ENCODE data around the gene FAM187B.

The FAM187B gene

DNA sequence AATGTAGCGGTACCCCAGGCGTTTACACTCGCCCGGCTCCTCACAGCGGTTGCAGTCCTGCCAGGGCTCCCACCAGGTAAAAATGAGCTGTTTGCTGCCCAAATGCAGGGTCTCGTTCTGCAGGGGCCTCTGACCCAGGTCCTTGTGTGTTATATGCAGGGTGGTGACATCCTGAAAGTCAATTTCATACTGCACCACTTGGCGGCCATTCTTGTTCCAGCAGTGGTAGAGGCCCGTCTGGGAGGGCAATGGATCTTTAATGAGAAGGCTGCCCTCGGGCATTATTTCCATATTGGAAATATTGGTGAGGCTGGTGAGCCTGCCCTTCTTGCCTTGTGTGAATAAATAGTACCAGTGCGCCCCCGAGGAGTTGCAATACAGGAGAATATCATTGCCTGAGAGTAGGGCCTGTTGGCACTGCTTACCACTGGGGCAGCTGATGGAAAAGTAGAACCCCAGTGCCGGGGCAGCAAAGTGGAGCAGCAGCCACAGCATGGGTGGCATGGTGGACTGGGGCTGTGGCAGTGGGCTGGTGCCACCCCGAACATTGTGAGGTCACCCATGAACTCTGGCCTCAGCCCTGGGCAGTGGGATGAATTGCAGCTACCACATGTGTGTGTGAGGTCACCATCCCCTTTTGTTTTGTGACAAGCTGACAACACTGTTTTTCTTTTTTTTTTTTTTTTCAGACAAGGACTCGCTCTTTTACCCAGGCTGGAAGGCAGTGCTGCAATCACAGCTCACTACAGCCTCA lies at the start of gene FAM187B:
FAM187B (minus strand) TSS at position 563 of the 754 bp plus-strand sequence; CDS start at position 504, 59 bp downstream.
- DNase-seq, result no peak

DNA sequence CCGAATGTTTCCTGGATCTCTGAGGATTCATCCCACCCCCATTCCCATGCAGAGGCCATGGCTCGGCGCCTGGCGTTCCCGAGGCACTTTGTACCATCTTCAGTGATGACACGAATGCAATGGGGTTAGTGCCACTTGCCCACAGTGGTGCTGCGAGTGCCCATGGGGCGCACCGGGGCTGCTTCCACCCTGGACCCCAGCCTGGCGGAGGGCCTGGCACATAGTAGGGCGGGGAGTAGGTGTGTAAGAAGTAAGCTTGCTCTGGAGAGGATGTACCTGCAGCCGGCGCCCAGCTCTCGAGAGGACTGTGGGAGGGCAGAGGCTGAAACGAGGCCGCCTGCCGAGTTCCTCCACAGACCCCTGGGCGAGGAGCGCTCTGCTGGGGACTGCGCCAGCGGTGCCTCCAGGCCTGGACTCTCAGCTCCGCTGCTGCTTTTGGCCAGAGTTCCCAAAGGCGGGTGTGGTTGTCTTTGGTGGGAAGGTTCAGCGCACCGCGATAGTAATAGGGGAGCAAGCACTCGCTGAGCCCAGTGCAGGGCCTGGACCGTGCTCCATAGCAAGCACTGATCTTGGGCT lies 48.3 kb upstream of the FAM187B start:
- no peak for DNase-seq

DNA sequence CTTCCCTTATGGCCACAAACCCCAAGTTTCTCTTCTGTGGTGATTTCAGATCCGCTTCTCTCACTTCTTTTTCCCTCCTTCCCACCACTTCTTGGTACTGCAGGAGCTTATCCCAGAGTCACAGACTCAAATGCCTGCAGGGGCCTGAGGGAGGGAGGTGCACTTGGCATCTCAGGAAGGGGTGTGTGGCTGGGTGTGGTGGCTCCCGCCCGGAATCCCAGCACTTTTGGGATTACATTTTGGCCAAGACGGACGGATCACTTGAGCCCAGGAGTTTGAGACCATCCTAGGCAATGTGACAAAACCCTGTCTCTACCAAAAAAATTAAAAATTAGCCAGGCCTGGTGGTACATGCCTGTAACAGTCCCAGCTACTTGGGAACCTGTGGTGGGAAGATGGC lies 45.8 kb upstream of the FAM187B start:
- DNase-seq, result no peak

DNA sequence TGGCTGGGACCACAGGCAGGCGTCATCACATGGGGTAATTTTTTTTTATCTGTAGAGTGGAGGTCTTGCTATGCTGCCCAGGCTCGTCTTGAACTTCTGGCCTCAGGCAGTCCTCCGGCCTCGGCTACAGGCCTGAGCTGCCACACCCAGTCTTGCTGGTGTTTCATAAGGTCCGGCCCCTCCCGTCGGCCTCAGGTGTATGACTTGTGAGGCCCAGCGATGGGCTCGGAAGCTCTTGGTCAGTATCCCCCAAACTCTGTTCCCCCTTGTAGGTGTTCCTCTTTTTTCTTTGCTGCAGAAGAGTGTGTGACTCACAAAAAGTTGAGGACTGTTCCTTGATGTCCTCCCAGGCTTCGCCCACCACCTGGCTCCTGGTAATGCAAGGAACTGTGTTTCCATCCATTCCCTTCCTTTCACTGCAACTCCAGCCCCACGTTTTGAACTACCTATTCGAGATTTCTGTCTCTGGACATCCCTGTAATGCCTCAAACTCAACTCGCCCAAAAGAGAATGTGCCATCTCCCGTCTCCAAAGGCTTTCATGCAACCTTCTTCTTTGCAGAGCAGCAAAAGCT lies 45.2 kb upstream of the FAM187B start:
- no peak for DNase-seq

DNA sequence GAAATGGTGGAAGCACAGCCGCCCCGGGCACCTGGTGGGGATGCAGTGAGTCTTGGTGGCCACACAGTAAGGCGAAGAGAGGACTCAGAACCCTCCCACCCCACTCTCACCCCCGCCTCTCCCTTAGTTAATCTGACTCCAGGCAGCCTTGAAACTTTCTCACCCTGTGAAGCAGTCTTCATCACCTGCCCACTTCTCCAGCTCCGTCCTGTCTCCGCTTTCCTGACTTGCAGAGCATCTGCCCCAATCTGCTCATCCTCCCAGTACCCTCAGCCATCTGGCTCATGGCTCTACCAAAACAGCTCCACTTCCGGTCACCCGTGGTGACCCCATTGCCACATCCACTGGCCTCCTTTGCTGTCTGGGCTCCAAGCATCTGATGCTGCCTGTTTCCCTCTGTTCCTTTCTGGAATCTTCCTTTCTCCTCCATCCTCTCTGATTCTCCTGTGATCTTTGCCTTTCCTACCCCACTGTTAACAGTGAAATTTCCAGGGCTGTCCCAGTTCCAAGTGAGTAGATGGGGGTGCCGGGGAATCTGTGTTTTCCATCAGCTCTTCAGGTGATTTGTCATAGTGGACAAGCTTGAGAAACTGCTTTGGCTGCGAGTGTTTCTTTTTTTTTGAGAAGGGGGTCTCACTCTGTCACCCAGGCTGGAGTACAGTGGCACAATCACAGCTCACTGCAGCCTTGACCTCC lies 44.6 kb upstream of the FAM187B start:
- DNase-seq, result no peak

DNA sequence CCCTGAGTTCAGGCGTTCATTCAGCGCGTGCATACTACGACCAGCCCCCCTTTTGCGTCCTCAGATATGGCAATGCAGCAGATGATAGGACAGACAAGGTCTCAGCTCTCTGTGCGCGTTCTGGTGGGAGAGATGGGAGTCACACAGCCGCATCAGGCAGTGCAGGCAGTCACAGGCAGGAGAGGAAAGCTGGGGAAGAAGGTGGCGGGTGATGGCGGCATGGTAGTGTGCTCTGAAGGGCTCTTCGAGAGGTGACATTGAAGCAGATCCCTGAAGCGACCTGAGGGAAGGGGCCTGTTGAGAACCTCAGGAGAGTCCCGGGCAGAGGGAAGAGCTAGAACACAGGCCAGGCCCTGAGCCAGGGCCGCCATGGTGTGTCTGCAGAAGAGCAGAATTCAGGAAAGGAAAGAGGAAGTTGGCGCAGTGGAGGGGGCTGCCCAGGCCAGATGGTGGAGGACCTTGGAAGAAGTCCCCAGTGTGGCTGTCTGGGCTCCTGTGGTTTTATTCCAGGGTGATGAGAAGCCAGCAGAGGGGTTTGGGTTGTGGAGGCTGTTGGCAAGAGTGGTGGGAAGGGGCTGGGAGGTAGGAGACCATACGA lies 43.7 kb upstream of the FAM187B start:
- no peak for DNase-seq

DNA sequence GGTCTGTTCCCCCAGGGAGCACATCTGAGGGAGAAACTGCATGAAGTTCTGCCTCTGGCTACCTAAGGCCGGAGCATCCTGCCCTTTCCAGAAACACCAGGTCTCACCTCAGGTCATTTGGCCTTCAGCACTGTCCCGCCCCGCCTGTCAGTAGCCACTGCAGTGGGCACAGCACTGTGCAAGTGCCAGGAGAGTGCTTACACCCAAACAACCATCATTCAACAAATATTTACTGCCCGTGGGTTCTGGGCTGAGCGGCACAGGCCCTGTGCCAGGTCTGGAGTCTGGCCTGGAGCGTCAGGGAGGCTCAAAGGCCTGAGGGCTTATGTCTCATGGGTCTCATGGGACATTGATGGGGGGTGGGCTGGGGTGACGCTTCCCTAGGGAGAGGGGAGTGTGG lies 43.0 kb upstream of the FAM187B start:
- no peak for DNase-seq

DNA sequence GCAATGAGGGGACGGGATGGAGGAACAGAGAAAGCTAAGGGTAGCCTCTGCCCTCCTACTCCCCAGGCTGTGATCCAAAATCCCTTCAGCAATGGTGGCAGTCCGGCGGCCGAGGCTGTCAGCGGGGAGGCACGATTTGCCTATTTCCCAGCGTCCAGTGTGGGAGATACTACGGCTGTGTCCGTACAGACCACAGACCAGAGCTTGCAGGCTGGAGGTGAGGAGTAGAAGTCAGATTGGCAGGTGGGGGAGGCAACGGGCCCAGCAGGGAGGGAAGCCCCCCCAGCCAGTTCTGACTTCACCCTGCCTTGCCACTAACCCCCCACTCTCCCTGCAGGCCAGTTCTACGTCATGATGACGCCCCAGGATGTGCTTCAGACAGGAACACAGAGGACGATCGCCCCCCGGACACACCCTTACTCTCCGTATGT lies 41.9 kb upstream of the FAM187B start:
- no peak for DNase-seq

DNA sequence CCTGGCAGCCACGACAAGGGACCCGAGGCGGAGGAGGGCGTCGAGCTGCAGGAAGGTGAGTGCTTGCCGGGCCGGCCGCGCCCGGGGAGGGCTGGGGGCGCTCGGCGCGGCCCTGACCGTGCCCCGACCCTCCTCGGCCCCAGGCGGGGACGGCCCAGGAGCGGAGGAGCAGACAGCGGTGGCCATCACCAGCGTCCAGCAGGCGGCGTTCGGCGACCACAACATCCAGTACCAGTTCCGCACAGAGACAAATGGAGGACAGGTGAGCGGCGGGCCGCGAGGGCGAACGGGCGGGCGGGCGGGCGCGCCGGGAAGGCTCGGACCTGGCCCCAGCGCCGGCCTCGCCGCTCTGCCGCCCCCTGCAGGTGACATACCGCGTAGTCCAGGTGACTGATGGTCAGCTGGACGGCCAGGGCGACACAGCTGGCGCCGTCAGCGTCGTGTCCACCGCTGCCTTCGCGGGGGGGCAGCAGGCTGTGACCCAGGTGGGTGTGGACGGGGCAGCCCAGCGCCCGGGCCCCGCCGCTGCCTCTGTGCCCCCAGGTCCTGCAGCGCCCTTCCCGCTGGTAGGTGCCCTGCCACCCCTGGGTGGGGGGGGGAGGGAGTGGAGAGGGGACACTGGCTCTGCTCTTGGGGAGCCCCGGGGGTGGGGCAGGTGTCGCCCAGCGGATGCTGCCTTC lies 41.0 kb upstream of the FAM187B start:
- DNase-seq, result peak; percentile 75 to 81

DNA sequence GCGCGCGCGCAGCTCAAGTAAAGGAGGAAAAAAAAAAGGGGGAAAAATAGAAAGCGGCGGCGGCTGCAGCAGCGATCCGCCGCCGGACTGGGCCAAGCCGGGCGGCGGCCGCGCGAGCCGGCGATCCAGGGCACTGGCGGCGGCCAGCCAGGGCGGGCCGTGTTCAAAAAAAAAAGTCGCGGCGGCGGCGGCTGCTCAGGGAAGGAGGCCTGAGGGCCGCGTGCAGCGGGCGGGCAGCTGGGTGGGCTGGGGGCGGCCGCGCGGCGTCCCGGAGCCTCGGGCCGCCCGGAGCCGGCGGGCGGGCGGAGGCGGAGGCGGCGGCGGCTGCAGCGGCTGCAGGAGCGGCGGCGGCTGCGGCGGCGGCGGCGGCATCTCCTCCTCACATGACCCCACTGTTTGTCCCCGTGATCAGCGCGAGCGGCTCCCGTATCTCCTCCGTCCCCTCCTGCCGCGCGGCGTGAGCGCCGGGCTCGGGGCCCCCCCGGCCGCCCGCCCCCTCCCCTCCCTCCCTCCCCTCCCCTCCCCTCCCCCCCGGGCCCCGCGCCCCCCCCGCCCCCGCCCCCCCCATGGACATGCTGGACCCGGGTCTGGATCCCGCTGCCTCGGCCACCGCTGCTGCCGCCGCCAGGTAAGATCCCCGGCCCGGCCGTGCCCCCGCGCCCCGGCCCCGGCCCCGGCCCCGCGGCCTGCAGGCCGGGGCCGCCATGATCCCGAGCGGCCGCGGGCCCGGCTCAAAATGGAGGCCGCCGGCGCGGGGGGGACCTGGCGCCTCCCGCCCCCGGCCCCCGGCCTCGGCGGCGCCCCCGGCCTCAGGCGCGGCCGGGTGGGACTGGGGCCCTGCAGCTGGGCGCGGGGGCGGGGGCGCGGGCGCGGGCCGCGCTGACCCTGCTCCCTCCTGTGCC lies 40.2 kb upstream of the FAM187B start, which contains the start of gene USF2:
USF2 (plus strand) TSS at position 427 of the 902 bp plus-strand sequence; CDS start at position 567, 140 bp downstream.
- peak; percentile 67 to 74 for DNase-seq

DNA sequence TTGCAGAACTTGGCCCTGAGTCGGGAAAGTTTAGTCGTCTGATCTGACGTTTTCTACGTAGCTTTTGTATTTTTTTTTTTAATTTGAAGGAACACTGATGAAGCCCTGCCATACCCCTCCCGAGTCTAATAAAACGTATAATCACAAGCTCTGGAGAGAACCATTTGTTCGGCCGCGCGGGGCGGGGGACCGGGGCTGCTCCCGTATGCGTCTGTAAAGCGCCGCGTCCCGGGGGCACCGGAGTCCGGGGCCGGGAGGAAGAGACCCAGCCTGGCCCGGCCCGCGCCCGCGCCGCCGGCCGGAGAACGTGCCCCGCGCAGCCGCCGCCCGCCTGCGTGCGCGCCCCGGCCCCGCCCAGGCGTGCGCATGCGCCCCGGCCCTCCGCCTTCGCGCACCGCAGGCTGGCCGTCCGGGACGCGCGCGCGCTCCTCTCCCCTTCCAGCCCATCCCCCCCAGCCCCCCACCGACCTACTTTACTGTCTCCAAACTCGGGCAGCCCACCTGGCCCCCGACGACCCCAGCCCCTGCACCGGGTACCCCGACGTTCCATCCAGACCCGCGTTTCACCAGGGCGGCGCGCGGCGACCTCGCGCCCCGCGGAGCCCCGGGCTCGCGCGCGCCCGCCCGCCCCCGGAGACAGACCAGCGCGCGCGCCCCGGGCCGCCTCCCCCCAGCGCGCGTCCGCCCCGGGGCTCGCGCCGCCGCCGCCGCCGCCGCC lies 39.4 kb upstream of the FAM187B start:
- DNase-seq, result peak; percentile 76

DNA sequence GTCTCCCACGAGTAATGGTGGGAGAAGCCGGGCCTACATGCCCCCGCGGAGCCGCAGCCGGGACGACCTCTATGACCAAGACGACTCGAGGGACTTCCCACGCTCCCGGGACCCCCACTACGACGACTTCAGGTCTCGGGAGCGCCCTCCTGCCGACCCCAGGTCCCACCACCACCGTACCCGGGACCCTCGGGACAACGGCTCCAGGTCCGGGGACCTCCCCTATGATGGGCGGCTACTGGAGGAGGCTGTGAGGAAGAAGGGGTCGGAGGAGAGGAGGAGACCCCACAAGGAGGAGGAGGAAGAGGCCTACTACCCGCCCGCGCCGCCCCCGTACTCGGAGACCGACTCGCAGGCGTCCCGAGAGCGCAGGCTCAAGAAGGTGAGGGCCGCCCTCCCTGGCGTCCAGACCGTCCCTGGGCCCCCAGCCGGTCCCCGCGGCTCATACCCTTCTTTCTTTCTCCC lies 38.8 kb upstream of the FAM187B start:
- DNase-seq, result peak; percentile 55

DNA sequence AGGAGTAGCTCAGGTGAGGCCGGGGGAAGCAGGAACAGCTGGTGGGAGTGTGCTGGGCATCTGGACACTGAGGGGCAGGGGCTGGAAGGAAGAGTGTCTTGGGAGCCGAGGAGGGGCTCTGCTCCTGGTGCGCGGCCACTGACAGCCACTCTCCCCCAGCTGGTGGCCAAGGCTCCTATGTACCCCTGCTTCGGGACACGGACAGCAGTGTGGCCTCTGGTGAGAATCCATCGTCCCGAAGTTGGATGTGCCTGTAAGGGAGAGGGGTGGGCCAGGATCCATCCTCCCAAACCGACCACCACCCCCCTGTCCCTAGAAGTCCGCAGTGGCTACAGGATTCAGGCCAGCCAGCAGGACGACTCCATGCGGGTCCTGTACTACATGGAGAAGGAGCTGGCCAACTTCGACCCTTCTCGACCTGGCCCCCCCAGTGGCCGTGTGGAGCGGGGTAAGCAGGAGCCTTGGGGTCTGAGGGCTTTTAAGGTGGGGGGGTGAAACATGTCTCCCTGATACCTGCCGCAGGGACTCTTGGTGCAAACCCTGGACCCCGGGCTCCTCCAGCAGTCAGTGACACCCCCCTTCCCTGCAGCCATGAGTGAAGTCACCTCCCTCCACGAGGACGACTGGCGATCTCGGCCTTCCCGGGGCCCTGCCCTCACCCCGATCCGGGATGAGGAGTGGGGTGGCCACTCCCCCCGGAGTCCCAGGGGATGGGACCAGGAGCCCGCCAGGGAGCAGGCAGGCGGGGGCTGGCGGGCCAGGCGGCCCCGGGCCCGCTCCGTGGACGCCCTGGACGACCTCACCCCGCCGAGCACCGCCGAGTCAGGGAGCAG lies 38.2 kb upstream of the FAM187B start:
- DNase-seq, result no peak

DNA sequence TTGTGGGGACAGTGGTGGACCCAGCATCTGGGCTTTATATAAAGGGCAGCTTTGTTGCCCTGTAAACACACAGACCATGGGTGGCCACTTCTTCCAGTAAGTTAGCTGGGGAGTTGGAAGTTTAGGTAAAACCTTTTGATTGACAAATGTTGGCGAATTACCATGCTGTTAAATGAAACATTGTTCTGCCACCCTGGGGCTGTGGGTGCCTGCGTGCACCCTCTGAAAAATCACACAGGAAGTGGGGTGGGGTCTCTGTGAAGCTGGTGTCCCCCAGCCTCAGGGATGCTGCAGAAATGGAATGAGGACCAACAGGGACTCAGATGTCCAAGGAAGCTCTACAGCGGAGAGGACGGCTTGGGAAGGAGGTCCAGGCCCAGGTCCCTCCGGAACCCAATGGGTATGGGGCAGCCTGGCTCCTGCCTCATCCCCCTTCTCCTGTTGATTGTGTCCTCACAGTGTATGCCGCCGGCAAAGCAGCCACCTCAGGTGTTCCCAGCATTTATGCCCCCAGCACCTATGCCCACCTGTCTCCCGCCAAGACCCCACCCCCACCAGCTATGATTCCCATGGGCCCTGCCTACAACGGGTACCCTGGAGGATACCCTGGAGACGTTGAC lies 37.5 kb upstream of the FAM187B start:
- no peak for DNase-seq

DNA sequence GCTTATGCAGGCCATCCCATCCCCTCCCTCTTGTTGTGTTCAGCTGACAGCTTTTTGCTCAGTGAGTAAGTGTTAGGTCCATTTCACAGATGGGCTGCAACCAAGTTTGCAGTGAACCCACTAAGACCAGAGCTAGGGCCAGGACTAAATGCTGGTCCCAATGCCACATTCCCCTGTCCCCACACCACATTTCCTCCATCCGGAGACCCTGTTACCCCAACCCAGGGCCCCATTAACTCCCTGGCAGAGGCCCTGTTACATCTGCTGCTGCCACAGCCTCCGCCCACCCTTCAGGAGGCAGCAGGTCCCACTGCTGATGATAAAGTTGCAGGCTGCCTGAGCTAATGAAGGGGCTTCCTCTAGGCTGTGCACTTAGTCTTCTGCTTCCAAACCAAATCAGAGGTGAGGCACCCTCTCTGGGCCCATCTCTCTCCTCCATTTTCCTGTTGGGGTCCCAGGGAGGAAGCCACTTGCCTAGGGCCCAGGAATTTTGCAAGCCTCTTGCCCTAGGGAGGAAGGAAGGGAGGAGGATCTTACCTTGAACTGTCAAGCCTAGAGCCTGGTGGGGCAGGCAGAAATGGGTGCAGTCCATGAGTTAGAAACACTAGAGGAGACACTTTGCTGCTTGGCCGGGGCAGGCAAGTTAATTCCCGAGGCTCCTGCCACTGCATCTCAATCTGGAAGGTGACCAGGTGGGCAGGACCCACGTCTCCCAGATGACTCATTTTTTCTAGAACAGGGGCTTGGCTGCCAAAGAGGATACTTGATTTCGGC lies 36.8 kb upstream of the FAM187B start:
- DNase-seq, result no peak

DNA sequence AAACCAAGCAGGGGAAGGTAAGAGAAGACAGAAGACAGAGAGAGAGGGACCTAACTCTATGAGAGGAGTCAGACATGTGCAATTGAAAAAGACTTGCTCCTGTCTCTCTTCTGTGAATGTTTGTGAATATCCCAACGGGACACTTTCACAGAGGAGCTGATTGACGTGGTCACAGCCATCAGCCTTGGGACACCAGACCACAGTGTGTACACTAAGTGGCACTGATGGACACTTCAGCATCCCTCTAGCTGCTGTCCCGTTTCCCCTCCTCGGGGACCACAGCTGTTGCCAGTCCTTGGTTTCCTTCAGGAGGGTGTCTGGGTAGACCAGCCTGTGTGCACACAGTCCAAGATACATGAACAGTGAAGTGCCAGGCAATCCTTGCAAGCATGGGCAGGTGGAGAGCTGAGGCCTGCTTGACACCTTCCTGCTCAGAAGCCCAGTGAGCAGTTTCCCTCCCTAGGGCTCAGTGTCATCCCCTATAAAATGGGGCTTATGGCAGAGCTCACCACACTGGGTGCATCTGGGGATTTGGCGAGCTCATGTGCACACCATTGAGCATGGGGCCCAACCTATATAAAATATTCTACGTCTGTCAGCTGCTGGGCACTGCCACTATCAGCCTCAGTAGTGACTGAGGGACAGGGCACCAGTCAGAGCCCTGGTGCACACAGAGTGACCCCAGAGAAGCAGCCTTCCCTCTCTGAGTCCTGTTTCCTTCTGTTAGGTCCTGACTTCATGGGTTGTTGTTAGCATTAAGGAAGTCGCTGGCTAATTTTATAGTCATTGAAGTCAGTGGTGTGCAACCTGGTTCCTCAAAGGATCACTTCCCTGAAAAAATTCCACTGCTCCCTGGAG lies 36.0 kb upstream of the FAM187B start:
- no peak for DNase-seq

DNA sequence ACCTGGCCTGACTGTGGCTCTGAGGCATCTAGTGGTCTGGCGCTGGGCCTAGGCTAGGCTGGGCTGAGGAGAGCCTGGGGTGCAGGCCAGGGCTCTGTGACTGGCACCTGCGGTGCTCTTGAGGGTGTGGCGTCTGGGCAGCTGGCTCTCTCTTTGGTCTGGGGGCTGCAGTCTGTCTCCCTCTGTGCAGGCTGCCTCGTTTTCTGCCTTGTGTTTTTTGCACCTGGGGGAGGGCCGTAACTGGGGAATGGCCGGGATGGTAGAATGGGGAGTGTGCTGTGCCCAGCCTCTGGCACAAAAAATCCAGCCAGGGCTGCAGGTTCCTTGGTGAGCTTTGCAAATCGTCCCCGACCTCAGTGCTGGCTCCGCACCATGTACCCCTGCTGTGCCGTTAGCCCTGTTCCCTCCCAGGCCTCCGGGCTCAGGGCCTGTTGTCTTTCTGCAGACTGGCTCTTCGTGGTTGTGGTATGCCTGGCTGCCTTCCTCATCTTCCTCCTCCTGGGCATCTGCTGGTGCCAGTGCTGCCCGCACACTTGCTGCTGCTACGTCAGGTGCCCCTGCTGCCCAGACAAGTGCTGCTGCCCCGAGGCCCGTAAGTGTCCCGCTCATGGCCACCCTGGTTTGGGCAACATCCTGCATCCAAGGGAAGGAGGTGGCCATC lies 33.7 kb upstream of the FAM187B start:
- no peak for DNase-seq

Measured in stimulated activated CD4-positive, alpha-beta T cell treated with anti-CD3 and anti-CD28 coated beads, Interleukin-2, amount 100 ng/mL, for 24 hours (primary cell).